Mesothelial cell of epicardium (in vitro differentiated cells): ENCODE results near the gene PRKRIP1. TPM values are rescaled to one million over a fixed set of nuclear protein-coding genes. Genes with fewer than 3 reads are reported as not detected.

Experiments
- DNase-seq, 2 experiments: peaks; one replicate each; pipeline ENCODE4 v3.0.0; 2021; ENCODE audit warnings: low spot score in 2 of 2; ENCODE audit not compliant: unreplicated experiment in 2 of 2
- H3K27ac Mint-ChIP-seq: 2 replicates; pipeline ENCODE4 v1.8.0; 2021; ENCODE audit warnings: mixed read lengths
- H3K27me3 Mint-ChIP-seq: 2 replicates; pipeline ENCODE4 v1.8.0; 2021; ENCODE audit warnings: low read depth, mixed read lengths
- H3K36me3 Mint-ChIP-seq: 2 replicates; pipeline ENCODE4 v1.8.0; 2021; ENCODE audit warnings: mixed read lengths
- H3K4me1 Mint-ChIP-seq: 2 replicates; pipeline ENCODE4 v1.8.0; 2021; ENCODE audit warnings: mixed read lengths
- H3K4me3 Mint-ChIP-seq: 2 replicates; pipeline ENCODE4 v1.8.0; 2021; ENCODE audit warnings: mild to moderate bottlenecking, moderate library complexity, mixed read lengths
- H3K9me3 Mint-ChIP-seq: 2 replicates; pipeline ENCODE4 v1.8.0; 2021; ENCODE audit warnings: mixed read lengths
- CTCF ChIP-seq: fragments of 200-600 bp; sonication (generic); IDR thresholded peaks from one replicate; pipeline ENCODE4 v1.5.0; 2021; ENCODE audit warnings: antibody characterized with exemption; ENCODE audit not compliant: unreplicated experiment
- total RNA-seq: library from RNA; stranded (reverse); gene quantifications from 3 replicates; pipeline ENCODE4 v1.2.1, GENCODE V29; 2021

Gene PRKRIP1
- total RNA-seq, 1 donor from 2014 or later, result 50.3 TPM

GRCh38 chr7:102468478-102469350 lies 72.6 kb downstream of the PRKRIP1 start:
- Mint-ChIP-seq H3K27ac (no peak overlapping the region), H3K4me3 (no peak overlapping the region), H3K27me3 (no peaks in the 10 kb centered on the region), H3K9me3 (no peaks in the 10 kb centered on the region), H3K4me1 (peaks cover 17% of the 10 kb centered on the region), H3K36me3 (no peaks in the 10 kb centered on the region)
- DNase-seq, result peak in 1 of 2 experiments; percentile 5
- no peak for TF ChIP-seq CTCF

DNA sequence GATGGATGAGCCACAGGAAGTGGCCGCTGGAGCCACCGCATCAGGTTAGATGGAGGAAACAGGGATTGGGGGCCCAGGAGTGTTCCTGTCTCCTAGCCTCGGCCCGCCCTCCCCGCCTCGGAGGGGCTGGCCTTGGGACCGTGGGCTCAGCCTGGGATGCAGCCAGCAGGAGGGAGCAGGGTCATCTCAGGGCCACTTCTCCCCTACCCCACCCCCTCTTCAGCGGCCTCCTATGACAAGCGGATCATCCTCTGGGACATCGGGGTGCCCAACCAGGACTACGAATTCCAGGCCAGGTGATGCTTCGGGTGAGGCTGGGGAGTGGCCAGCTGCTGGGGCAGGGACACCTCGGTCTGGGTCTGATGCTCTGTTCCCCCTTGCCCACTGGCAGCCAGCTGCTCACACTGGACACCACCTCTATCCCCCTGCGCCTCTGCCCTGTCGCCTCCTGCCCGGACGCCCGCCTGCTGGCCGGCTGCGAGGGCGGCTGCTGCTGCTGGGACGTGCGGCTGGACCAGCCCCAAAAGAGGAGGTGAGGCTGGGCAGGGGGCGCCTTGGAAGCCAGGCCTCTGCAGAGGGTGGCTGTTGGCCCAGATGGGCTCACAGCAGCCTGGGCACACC lies 73.3 kb downstream of the PRKRIP1 start:
- no peak for TF ChIP-seq CTCF
- no peak for DNase-seq
- Mint-ChIP-seq H3K27ac (no peak overlapping the region), H3K27me3 (no peaks in the 10 kb centered on the region), H3K4me1 (peaks cover 11% of the 10 kb centered on the region), H3K4me3 (no peak overlapping the region), H3K36me3 (no peaks in the 10 kb centered on the region), H3K9me3 (no peaks in the 10 kb centered on the region)

DNA sequence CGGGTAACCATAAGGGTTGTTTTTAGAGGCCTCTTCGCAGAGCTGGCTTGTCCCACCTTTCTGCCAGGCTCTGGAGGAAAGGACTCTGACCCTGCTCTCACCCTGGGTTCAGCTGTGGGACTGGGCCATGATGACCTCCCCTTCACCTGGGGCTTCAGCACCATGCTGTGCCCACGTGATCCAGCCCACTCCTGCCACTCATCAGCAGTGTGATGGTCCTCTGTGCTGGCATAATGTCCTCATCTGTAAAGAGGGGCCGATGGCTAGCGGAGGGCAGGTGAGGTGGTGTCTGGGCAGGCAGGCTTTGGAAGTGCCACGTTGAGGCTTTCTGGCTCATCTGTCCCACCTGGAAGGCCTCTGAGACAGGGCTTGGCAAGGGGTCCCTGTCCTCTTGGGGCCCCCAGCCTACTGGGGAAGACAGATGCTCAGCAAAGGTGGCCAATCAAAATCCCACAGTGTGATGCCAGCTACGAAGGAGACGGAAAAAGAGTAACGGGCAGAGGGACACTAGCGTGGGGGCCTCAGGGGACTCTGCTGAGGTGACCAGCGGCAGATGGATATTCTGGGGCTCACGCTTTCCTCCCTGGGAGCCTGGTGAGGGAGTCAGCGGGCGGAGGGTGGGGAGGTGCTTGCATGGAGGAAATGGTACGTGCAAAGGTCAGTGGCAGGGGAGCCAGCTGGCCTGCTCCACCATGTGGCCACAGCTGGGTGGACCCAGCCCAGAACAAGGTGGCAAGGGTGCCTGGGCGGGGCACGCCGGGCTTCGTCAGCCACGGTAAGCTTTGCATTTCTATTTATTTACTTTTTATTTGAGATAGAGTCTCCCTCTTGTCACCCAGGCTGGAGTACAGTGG lies 74.0 kb downstream of the PRKRIP1 start:
- DNase-seq, result peak in 1 of 2 experiments; percentile 34
- no peak for TF ChIP-seq CTCF

DNA sequence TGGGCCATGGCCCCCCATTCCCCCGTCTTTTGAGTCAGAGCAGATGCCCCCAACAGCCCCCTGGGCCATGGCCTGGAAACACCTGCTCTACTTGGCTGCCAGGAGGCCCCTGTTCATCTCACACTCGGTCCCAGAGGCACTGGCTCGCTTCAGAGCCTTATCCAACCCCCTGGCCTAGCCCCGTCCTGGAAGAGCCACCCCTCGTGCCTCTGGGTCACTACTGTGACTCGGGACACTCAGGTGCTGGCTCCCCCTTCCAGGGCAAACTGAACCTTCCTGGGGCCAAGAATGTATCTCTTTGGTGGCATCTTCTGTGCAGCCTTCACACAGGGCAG lies 75.6 kb downstream of the PRKRIP1 start:
- DNase-seq, result peak in 1 of 2 experiments; percentile 36
- H3K4me3 Mint-ChIP-seq, result no peak overlapping the region
- no peaks in the 10 kb centered on the region for H3K9me3 Mint-ChIP-seq
- no peaks in the 10 kb centered on the region for H3K36me3 Mint-ChIP-seq
- TF ChIP-seq CTCF, result no peak
- no peak overlapping the region for H3K27ac Mint-ChIP-seq
- no peaks in the 10 kb centered on the region for H3K4me1 Mint-ChIP-seq
- no peaks in the 10 kb centered on the region for H3K27me3 Mint-ChIP-seq

More for the DNA sequence above, 74.0 kb downstream of the PRKRIP1 start:
- Mint-ChIP-seq H3K27me3 (no peaks in the 10 kb centered on the region), H3K4me3 (no peak overlapping the region), H3K4me1 (peaks cover 9% of the 10 kb centered on the region), H3K9me3 (no peaks in the 10 kb centered on the region), H3K36me3 (no peaks in the 10 kb centered on the region), H3K27ac (no peak overlapping the region)

DNA sequence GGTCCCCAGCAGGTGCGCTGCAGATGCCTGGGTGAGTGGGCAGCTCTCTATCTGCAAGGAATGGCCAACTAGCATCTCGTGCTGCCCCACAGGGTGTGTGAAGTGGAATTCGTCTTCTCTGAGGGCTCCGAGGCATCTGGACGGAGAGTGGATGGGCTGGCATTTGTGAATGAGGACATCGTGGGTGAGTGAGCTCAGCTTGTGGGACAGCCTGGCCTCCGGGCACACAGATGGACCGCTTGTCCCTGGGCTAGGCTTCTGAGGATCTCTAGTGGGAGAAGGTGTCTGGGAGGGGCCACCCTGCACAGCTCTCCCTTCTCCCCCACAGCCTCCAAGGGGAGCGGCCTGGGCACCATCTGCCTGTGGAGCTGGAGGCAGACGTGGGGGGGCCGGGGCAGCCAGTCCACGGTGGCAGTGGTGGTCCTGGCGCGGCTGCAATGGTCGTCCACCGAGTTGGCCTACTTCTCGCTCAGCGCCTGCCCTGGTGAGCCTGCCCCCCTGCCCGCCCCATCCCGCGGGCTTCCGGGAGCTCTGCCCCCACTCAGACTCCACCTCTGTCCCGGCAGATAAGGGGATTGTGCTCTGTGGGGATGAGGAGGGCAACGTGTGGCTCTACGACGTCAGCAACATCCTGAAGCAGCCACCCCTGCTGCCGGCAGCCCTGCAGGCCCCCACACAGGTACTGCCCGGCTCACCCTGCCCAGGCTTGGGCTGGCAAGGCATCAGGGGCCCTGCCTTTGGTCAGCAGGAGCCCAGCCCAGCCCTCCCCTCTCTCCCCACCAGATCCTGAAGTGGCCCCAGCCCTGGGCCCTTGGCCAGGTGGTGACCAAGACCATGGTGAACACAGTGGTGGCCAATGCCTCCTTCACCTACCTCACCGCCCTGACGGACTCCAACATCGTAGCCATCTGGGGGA lies 76.2 kb downstream of the PRKRIP1 start:
- no peaks in the 10 kb centered on the region for H3K9me3 Mint-ChIP-seq
- DNase-seq, result peak in 1 of 2 experiments; percentile 35
- H3K4me1 Mint-ChIP-seq, result no peaks in the 10 kb centered on the region
- H3K4me3 Mint-ChIP-seq, result no peak overlapping the region
- no peak for TF ChIP-seq CTCF
- no peaks in the 10 kb centered on the region for H3K36me3 Mint-ChIP-seq
- H3K27me3 Mint-ChIP-seq, result no peaks in the 10 kb centered on the region
- H3K27ac Mint-ChIP-seq, result no peak overlapping the region
